GM18870 (cell line): Measurements from ENCODE around the gene UBE2R2.
"Not testable (repeated sequence)": the region's sequence is repeated elsewhere in the genome, so short reads cannot be mapped to it uniquely, and the experiment has no call there.

Experiments
- ATAC-seq: cut with Tn5 transposase; IDR thresholded peaks from one replicate; pipeline ENCODE4 v1.9.1; 2021; ENCODE audit warnings: moderate library complexity; ENCODE audit not compliant: unreplicated experiment

The UBE2R2 gene

GRCh38 chr9:33924978-33925797 lies 108.2 kb downstream of the UBE2R2 start:
- no peak for ATAC-seq

- ATAC-seq, result no peak
Measured at GRCh38 chr9:33926746-33927485, 110.0 kb downstream of the UBE2R2 start.

- no peak for ATAC-seq
Measured at GRCh38 chr9:33927694-33928093, 110.7 kb downstream of the UBE2R2 start.

GRCh38 chr9:33931326-33931725 lies 114.4 kb downstream of the UBE2R2 start:
- no peak for ATAC-seq

- ATAC-seq, result no peak
Measured at GRCh38 chr9:33932078-33932807, 115.3 kb downstream of the UBE2R2 start.

GRCh38 chr9:33934188-33934878 lies 117.4 kb downstream of the UBE2R2 start:
- ATAC-seq, result no peak

GRCh38 chr9:33939924-33940874 lies 123.2 kb downstream of the UBE2R2 start:
- ATAC-seq, result no peak

- ATAC-seq, result no peak
Measured at GRCh38 chr9:33942471-33943083, 125.6 kb downstream of the UBE2R2 start.

GRCh38 chr9:33943389-33943788 lies 126.4 kb downstream of the UBE2R2 start:
- ATAC-seq, result no peak

- ATAC-seq, result no peak
Measured at GRCh38 chr9:33946779-33947535, 130.0 kb downstream of the UBE2R2 start.

GRCh38 chr9:33950371-33950770 lies 133.4 kb downstream of the UBE2R2 start:
- no peak for ATAC-seq

GRCh38 chr9:33952066-33952465 lies 135.1 kb downstream of the UBE2R2 start:
- ATAC-seq, result no peak

- ATAC-seq, result no peak
Measured at GRCh38 chr9:33956544-33956943, 139.6 kb downstream of the UBE2R2 start.

- no peak for ATAC-seq
Measured at GRCh38 chr9:33959725-33960124, 142.8 kb downstream of the UBE2R2 start.

GRCh38 chr9:33962468-33962867 lies 145.5 kb downstream of the UBE2R2 start:
- not testable (repeated sequence) for ATAC-seq

GRCh38 chr9:33964086-33964768 lies 147.3 kb downstream of the UBE2R2 start:
- no peak for ATAC-seq
